ENCODE measurements around the gene SCN9A. TPM values are rescaled to one million over a fixed set of nuclear protein-coding genes. Genes with fewer than 3 reads are reported as not detected.

The SCN9A gene
- total RNA-seq, 2 donors from 2014 or later = 6.4 to 12.0 TPM

- Histone ChIP-seq H3K4me3 (no peak overlapping the region), H3K36me3 (no peaks in the 10 kb centered on the region), H3K27ac (no peak overlapping the region), H3K9me3 (no peaks in the 10 kb centered on the region), H3K9ac (ENCODE audit: low read depth in 2 of 2, low read length in 2 of 2) (no peak overlapping the region), H3K4me1 (no peaks in the 10 kb centered on the region), H3K27me3 (no peaks in the 10 kb centered on the region)
- intact Hi-C loops (cut with DNase I) = no loop called here
- TF ChIP-seq, protein P1, sequence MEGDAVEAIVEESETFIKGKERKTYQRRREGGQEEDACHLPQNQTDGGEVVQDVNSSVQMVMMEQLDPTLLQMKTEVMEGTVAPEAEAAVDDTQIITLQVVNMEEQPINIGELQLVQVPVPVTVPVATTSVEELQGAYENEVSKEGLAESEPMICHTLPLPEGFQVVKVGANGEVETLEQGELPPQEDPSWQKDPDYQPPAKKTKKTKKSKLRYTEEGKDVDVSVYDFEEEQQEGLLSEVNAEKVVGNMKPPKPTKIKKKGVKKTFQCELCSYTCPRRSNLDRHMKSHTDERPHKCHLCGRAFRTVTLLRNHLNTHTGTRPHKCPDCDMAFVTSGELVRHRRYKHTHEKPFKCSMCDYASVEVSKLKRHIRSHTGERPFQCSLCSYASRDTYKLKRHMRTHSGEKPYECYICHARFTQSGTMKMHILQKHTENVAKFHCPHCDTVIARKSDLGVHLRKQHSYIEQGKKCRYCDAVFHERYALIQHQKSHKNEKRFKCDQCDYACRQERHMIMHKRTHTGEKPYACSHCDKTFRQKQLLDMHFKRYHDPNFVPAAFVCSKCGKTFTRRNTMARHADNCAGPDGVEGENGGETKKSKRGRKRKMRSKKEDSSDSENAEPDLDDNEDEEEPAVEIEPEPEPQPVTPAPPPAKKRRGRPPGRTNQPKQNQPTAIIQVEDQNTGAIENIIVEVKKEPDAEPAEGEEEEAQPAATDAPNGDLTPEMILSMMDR (IDR thresholded peaks at IDR 0.05) = no peak
- DNase-seq = no peak
Measured at GRCh38 chr2:166155589-166155988, 220.2 kb downstream of the SCN9A start.

GRCh38 chr2:166154685-166155338, 220.9 kb downstream of the SCN9A start:
- intact Hi-C loops (cut with DNase I) = no loop called here
- Histone ChIP-seq H3K9me3 (no peaks in the 10 kb centered on the region), H3K4me3 (no peak overlapping the region), H3K4me1 (no peaks in the 10 kb centered on the region), H3K27ac (no peak overlapping the region), H3K36me3 (no peaks in the 10 kb centered on the region), H3K9ac (ENCODE audit: low read depth in 2 of 2, low read length in 2 of 2) (no peak overlapping the region), H3K27me3 (no peaks in the 10 kb centered on the region)
- no peak for DNase-seq
- TF ChIP-seq, protein P1 (IDR thresholded peaks at IDR 0.05) = no peak

DNA sequence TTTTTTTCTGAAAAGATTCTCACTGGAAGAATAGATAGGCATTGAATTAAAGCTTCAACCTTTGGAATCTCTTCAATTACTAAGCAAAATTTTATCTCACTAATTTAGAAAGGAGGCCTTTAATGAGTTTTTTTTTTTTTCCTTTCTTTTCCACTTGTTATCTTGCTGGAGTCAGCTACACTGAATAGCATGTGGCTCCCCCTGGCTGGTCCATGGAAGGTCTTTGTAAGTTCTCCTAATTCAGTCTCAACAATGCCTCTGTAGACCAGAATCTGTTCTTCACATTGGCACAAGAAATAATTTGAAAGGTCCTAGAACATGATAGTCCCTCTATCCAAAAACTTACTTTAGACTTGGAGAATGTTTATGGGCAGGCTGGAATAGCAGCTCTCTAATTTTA, 223.7 kb downstream of the SCN9A start:
- Histone ChIP-seq H3K27ac (no peak overlapping the region), H3K4me3 (no peak overlapping the region), H3K4me1 (no peaks in the 10 kb centered on the region), H3K9ac (ENCODE audit: low read depth in 2 of 2, low read length in 2 of 2) (no peak overlapping the region), H3K9me3 (no peaks in the 10 kb centered on the region), H3K36me3 (no peaks in the 10 kb centered on the region), H3K27me3 (no peaks in the 10 kb centered on the region)
- TF ChIP-seq, protein P1 (IDR thresholded peaks at IDR 0.05) = no peak
- intact Hi-C loops (cut with DNase I) = no loop called here
- DNase-seq = no peak

- no peaks in the 10 kb centered on the region for H3K4me1 ChIP-seq
- TF ChIP-seq, protein P1 (IDR thresholded peaks at IDR 0.05) = no peak
- intact Hi-C loops (cut with DNase I) = no loop called here
- no peaks in the 10 kb centered on the region for H3K36me3 ChIP-seq
- H3K9ac ChIP-seq (ENCODE audit: low read depth in 2 of 2, low read length in 2 of 2) = no peak overlapping the region
- H3K9me3 ChIP-seq = no peaks in the 10 kb centered on the region
- DNase-seq = no peak
- no peaks in the 10 kb centered on the region for H3K27me3 ChIP-seq
- no peak overlapping the region for H3K4me3 ChIP-seq
- no peak overlapping the region for H3K27ac ChIP-seq
Measured at GRCh38 chr2:166148500-166149400, 227.0 kb downstream of the SCN9A start.

DNA sequence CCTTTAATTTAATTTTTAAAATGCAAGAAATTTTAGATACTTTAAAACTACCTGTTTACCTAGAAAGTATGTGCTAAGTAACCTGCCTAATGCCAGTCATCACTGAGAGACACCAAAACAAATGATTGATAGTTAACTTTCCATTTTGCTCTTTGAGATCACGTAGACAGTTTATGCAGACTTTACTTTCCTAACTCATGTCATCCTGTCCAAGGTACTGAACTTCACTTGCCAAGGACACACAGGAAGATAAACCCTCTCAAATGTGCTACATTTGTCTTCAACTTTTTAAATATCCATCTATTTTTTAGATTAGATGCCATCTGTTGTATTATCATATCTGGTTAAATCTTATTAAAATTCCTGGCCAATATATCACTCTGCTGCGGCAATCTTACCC, 227.9 kb downstream of the SCN9A start:
- H3K4me1 ChIP-seq = no peaks in the 10 kb centered on the region
- H3K4me3 ChIP-seq = no peak overlapping the region
- intact Hi-C loops (cut with DNase I) = no loop called here
- no peak overlapping the region for H3K27ac ChIP-seq
- no peak overlapping the region for H3K9ac ChIP-seq (ENCODE audit: low read depth in 2 of 2, low read length in 2 of 2)
- TF ChIP-seq, protein P1 (IDR thresholded peaks at IDR 0.05) = no peak
- no peaks in the 10 kb centered on the region for H3K36me3 ChIP-seq
- no peaks in the 10 kb centered on the region for H3K9me3 ChIP-seq
- no peak for DNase-seq
- H3K27me3 ChIP-seq = no peaks in the 10 kb centered on the region

Other genes starting within 250 kb of the SCN9A start
- under 1 TPM in 1 of 2 donors, not detected in 1; 0.05 TPM for gene SCN1A, start 247.9 kb downstream of the SCN9A start, total RNA-seq
- 1 to 10 TPM; 1.2 to 6.7 TPM for gene SCN7A, start 118.3 kb upstream of the SCN9A start, total RNA-seq

All from colonic mucosa (tissue), 4 donors.